Spleen (tissue), 7 donors: ENCODE results near the gene CFHR2.

Experiments used
- CTCF ChIP-seq, 11 experiments: fragments of 200-600 bp in 7 of 11; fragments of 450-650 bp in 4 of 11; sonication (generic) in 4 of 11; IDR thresholded peaks in 8 of 11; conservative IDR thresholded peaks in 3 of 11; 1 replicate in 7 of 11; 2 replicates in 4 of 11; pipeline versions ENCODE4 v1.4.0 to v1.8.0; 2016 to 2021; ENCODE audit warnings: antibody characterized with exemption in 11 of 11, inconsistent platforms in 4 of 11, mild to moderate bottlenecking in 1 of 11
- POLR2A ChIP-seq, 3 donors: fragments of 450-650 bp; IDR thresholded peaks; one replicate each; pipeline ENCODE4 v1.5.1; 2017; ENCODE audit warnings: antibody characterized with exemption in 3 of 3, mild to moderate bottlenecking in 1 of 3
- POLR2AphosphoS5 ChIP-seq, 3 donors: sonication (generic); formaldehyde crosslinking; IDR thresholded peaks; one replicate each; pipeline ENCODE4 v1.5.1; 2017; ENCODE audit warnings: antibody characterized with exemption in 3 of 3
- donor health status: DM: no; HTN: no; CAD: no; lungs with moderate emphysema.
- donor health status: DM: no; HTN: no; CAD: no.
- donor health status: DM: no; HTN: no; CAD: no.

DNA sequence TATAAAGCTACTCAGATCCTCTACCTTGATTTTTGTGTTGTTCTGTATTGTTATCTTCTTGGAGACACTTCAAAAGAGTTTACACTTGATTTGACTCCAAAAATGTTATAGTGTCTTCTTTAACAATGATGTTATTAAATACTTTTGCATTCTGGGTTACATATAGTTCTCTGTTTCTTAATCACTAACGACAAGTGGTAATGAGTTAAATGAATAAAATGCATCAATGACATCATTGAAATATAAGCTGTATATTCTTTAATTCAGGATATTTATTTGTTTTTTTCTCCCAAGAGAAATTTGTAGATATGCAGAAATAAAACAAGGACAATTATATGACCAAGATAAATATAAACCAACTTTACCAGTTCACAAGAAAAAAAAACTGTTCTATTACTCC lies 26.6 kb downstream of the CFHR2 start:
- TF ChIP-seq POLR2A (IDR thresholded peaks at IDR 0.05) = no peak
- TF ChIP-seq CTCF (IDR thresholded peaks at IDR 0.05 in 8 of 11, conservative IDR thresholded peaks at IDR 0.05 in 3 of 11) = no peak
- no peak for TF ChIP-seq POLR2AphosphoS5 (IDR thresholded peaks at IDR 0.05)
